Fibroblast of mammary gland (primary cell): Measurements from ENCODE around the gene P3H1.
A peak's percentile ranks its signal among the peaks of the same experiment; 100 is the strongest.

Experiments used
- DNase-seq: peaks from one replicate; pipeline ENCODE4 v3.0.0-alpha.2; 2010; ENCODE audit warnings: low read depth
- H3K4me3 ChIP-seq: 2 replicates; pipeline ENCODE4 v1.5.1; 2011; ENCODE audit warnings: low read depth, mild to moderate bottlenecking, low read length, moderate library complexity; ENCODE audit not compliant: control insufficient read depth
- CTCF ChIP-seq: conservative IDR thresholded peaks from 2 replicates; pipeline ENCODE4 v1.5.1; 2011; ENCODE audit warnings: low read depth, low read length, inconsistent platforms; ENCODE audit not compliant: control insufficient read depth, insufficient read depth

P3H1 gene

GRCh38 chr1:42784946-42785693 is 18.3 kb upstream of the P3H1 start, which contains the start of gene TMEM269:
Gene TMEM269 (plus strand): TSS chr1:42784991. CDS start chr1:42789894, 4,903 bp downstream.
- no peak for DNase-seq
- H3K4me3 ChIP-seq = peak within 1 kb of the TSS; percentile 27
- no peak for TF ChIP-seq CTCF

- DNase-seq = no peak
- TF ChIP-seq CTCF = no peak
- no peak overlapping the region for H3K4me3 ChIP-seq
These were observed 17.7 kb upstream of the P3H1 start for GRCh38 chr1:42784547-42784945.

GRCh38 chr1:42783092-42783491 is 16.3 kb upstream of the P3H1 start:
- H3K4me3 ChIP-seq = no peak overlapping the region
- TF ChIP-seq CTCF = no peak
- DNase-seq = no peak

GRCh38 chr1:42780176-42780575 is 13.3 kb upstream of the P3H1 start:
- H3K4me3 ChIP-seq = no peak overlapping the region
- no peak for DNase-seq
- no peak for TF ChIP-seq CTCF

GRCh38 chr1:42779725-42780124 is 12.9 kb upstream of the P3H1 start:
- H3K4me3 ChIP-seq = no peak overlapping the region
- TF ChIP-seq CTCF = no peak
- no peak for DNase-seq

GRCh38 chr1:42777852-42778251 is 11.0 kb upstream of the P3H1 start:
- H3K4me3 ChIP-seq = no peak overlapping the region
- DNase-seq = peak; percentile 56
- peak; percentile 83 for TF ChIP-seq CTCF
